Suprapubic skin (tissue), 3 donors: ENCODE measurements around the gene HORMAD2.

Experiments
- CTCF ChIP-seq, 2 donors: fragments of 200-600 bp in 1 of 2; fragments of 450-650 bp in 1 of 2; sonication (generic) in 1 of 2; IDR thresholded peaks; one replicate each; pipeline ENCODE4 v1.5.1; 2016 to 2019; ENCODE audit warnings: antibody characterized with exemption in 2 of 2, mild to moderate bottlenecking in 1 of 2, moderate library complexity in 1 of 2
- POLR2A ChIP-seq, 2 donors: fragments of 450-650 bp; IDR thresholded peaks; one replicate each; pipeline ENCODE4 v1.6.1; 2017; ENCODE audit warnings: antibody characterized with exemption in 2 of 2, mild to moderate bottlenecking in 2 of 2, moderate library complexity in 2 of 2

GRCh38 chr22:30190574-30190973 is 110.3 kb downstream of the HORMAD2 start:
- TF ChIP-seq POLR2A (IDR thresholded peaks at IDR 0.05) (no peak), CTCF (IDR thresholded peaks at IDR 0.05) (no peak)
